Heart right ventricle (tissue), 16 donors: ENCODE data around the gene IL17C. TPM values are rescaled to one million over a fixed set of nuclear protein-coding genes. Genes with fewer than 3 reads are reported as not detected.

Source experiments
- ATAC-seq, 8 donors: fragments of 200-7000 bp; cut with Tn5 transposase; one replicate each; pipeline ENCODE4 v1.9.1; 2020; ENCODE audit warnings: mild to moderate bottlenecking in 8 of 8, moderate library complexity in 8 of 8, moderate number of reproducible peaks in 1 of 8
- DNase-seq, 2 donors: peaks; one replicate each; pipeline ENCODE4 v3.0.0-alpha.2; 2020
- H3K27ac ChIP-seq, 10 donors: fragments of 200-600 bp; sonication (generic) in 2 of 10; one replicate each; pipeline versions ENCODE4 v1.5.0 to v1.8.0; 2020 to 2022; ENCODE audit warnings: mild to moderate bottlenecking in 3 of 10
- H3K27me3 ChIP-seq, 7 donors: fragments of 200-600 bp; one replicate each; pipeline ENCODE4 v1.8.0; 2021 to 2022; ENCODE audit warnings: mild to moderate bottlenecking in 2 of 7
- H3K36me3 ChIP-seq, 9 donors: fragments of 200-600 bp; sonication (generic) in 1 of 9; one replicate each; pipeline versions ENCODE4 v1.5.0 to v1.8.0; 2020 to 2022; ENCODE audit warnings: mild to moderate bottlenecking in 2 of 9
- H3K4me1 ChIP-seq, 9 donors: fragments of 200-600 bp; sonication (generic) in 1 of 9; one replicate each; pipeline versions ENCODE4 v1.5.0 to v1.8.0; 2020 to 2022; ENCODE audit warnings: mild to moderate bottlenecking in 4 of 9
- H3K4me3 ChIP-seq, 10 donors: fragments of 200-600 bp; sonication (generic) in 2 of 10; one replicate each; pipeline versions ENCODE4 v1.5.0 to v1.8.0; 2020 to 2022; ENCODE audit warnings: mild to moderate bottlenecking in 7 of 10, moderate library complexity in 2 of 10
- H3K9me3 ChIP-seq, 11 donors: fragments of 200-600 bp in 10 of 11; sonication (generic) in 2 of 11; one replicate each; pipeline versions ENCODE4 v1.5.0 to v1.8.0; 2013 to 2022; ENCODE audit warnings: mild to moderate bottlenecking in 2 of 11, control low read depth in 1 of 11, moderate library complexity in 1 of 11
- CTCF ChIP-seq, 9 donors: fragments of 200-600 bp; sonication (generic) in 2 of 9; IDR thresholded peaks; one replicate each; pipeline versions ENCODE4 v1.5.0 to v1.8.0; 2021 to 2022; ENCODE audit warnings: antibody characterized with exemption in 9 of 9, mild to moderate bottlenecking in 5 of 9, moderate library complexity in 1 of 9
- WGBS, 2 donors: extraction: QIAGEN DNeasy Blood & Tissue Kit; methylation state at CpG; one replicate each; pipeline ENCODE4 v1.1.7; 2013; ENCODE audit warnings: inconsistent platforms in 1 of 2; 5-methylcytosine and 5-hydroxymethylcytosine counted together
- intact Hi-C, 10 donors: fragments of 100-400 bp; cut with DNase I; formaldehyde crosslinking; loops; one replicate each; pipeline versions ENCODE4 v1.11.1 to v1.14.2; 2022
- polyA plus RNA-seq, 2 donors: library from polyadenylated mRNA; stranded (reverse); fragments of 200-250 nt; gene quantifications; one replicate each; pipeline ENCODE4 v1.2.3, GENCODE V29; 2013
- total RNA-seq, 10 donors: library from RNA; stranded (reverse); fragmentation: NEBNext Ultra II Directional in 3 of 10; extraction: Animal tissue kit (Norgen Biotek cat#: 25700) in 3 of 10; gene quantifications; one replicate each; pipeline versions ENCODE4 v1.2.1 to v1.2.4, GENCODE V29; 2021 to 2023
- donor health status: Arrhythmogenic right ventricular cardiomyopathy.
- donor health status: ischemic (EF 13 %, LVEDD 7.1; RV severe dilation, severe dysfunction).
- donor health status: healthy with polysubstance abuse.
- donor health status: DM: no; HTN: yes; CAD: no.
- donor health status: DM: no; HTN: no; CAD: no.
- donor health status: ischemic (EF 25% LVEDD 6.9; RV normal size, moderate dysfunction).
- donor health status: ischemic (EF 25% LVEDD 5.7; RV mildly dilated, moderate dysfunction).
- donor health status: healthy.
- donor health status: DM: yes; HTN: yes; CAD: no.
- donor health status: Ischemic cardiomyopathy.
- donor health status: ischemic (EF 35%, LVEDD 5.7; RV mildly dilated, moderate dysfunction).
- donor health status: nonischemic (EF 11% LVEDD 7.7; RV severe dilation, severe dysfunction).
- donor health status: DM: yes; HTN: yes; CAD: no.
- donor health status: PGD.
- donor health status: ischemic (EF 29% LVEDD 5.4; RV normal size, mild dysfunction).
- donor health status: nonischemic (EF 23%, LVEDD 6.1; RV moderate dilation, normal function).

Gene IL17C
- total and polyA plus RNA-seq, 12 donors = not detected

- H3K27me3 ChIP-seq = no peaks in the 10 kb centered on the region
- no peak overlapping the region for H3K4me3 ChIP-seq
- ATAC-seq (no peak), DNase-seq (no peak)
- H3K27ac ChIP-seq = no peak overlapping the region
- peaks cover 6 to 43% (median 19%) of the 10 kb centered on the region in 9 donors for H3K4me1 ChIP-seq
- H3K9me3 ChIP-seq = no peaks in the 10 kb centered on the region
- intact Hi-C loops = no loop called here
- no peak for TF ChIP-seq CTCF (IDR thresholded peaks at IDR 0.05)
- 85 to 88% methylated on average over 26 to 28 of the region's 28 CpGs for WGBS, 2 donors
- peaks cover 0 to 61% (median 0%) of the 10 kb centered on the region in 9 donors for H3K36me3 ChIP-seq
Measured at GRCh38 chr16:88646345-88647034, 8.1 kb downstream of the IL17C start.

- H3K4me1 ChIP-seq = peaks cover 10 to 51% (median 24%) of the 10 kb centered on the region in 9 donors
- no peak overlapping the region for H3K4me3 ChIP-seq
- intact Hi-C loops = no loop called here
- peaks cover 0 to 61% (median 0%) of the 10 kb centered on the region in 9 donors for H3K36me3 ChIP-seq
- H3K9me3 ChIP-seq = no peaks in the 10 kb centered on the region
- H3K27me3 ChIP-seq = no peaks in the 10 kb centered on the region
- H3K27ac ChIP-seq = no peak overlapping the region
- ATAC-seq = no peak
- no peak for TF ChIP-seq CTCF (IDR thresholded peaks at IDR 0.05)
- no peak for DNase-seq
- 92 to 95% methylated on average over 22 of the region's 22 CpGs for WGBS, 2 donors
Measured at GRCh38 chr16:88647178-88648070, 9.1 kb downstream of the IL17C start.

DNA sequence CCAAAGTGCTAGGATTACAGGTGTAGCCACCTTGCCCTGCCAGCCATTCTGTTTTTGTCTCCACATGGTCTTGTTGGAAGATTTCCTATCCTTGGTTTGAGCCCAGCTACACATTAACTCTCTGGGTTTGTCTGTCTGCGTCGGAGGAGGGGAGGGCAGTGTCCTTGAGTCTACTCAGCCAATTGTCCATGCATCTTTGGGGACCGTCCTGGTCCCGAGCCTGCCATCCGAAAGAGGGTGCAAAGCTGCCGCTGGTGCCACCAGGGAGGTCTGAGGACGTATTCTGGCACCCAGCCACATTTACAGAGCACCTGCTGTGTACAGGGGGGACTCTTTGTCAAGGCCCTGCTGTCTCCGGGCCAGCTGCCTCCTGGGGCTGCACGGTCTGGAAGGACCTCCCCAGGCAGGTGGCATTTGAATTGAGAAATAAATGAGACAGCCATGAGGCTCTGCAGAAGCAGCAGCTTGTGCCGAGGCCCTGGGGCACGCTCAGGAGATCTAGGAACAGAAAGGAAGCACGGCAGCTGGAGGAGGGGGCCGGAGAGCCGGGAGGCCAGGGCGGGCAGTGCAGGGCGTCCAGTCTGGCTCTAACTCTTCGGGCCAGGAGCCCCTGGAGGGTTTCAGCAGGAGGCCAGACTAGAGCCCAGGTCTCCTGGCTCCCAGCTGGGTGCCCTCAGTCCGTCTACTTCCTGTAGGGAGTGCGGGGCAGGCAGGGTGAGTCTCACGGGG lies 11.0 kb downstream of the IL17C start:
- peak overlapping the region in 9 of 10 donors; percentile 45 to 87 (median 76) for H3K4me3 ChIP-seq
- 80 to 85% methylated on average over 20 of the region's 20 CpGs for WGBS, 2 donors
- H3K27me3 ChIP-seq = no peaks in the 10 kb centered on the region
- H3K4me1 ChIP-seq = peaks cover 10 to 51% (median 24%) of the 10 kb centered on the region in 9 donors
- H3K36me3 ChIP-seq = peaks cover 0 to 59% (median 0%) of the 10 kb centered on the region in 9 donors
- no peak for DNase-seq
- no peaks in the 10 kb centered on the region for H3K9me3 ChIP-seq
- ATAC-seq = no peak
- intact Hi-C loops = no loop called here
- TF ChIP-seq CTCF (IDR thresholded peaks at IDR 0.05) = no peak
- H3K27ac ChIP-seq = peak overlapping the region in 8 of 10 donors; percentile 59 to 98 (median 81)
